Activated naive CD4-positive, alpha-beta T cell treated with Interleukin-2 at 50 U/mL for 16 hours (primary cell): ENCODE results near the gene ZNF610.

ENCODE experiments used
- DNase-seq: peaks from one replicate; pipeline ENCODE4 v3.0.0-alpha.2; 2020

Gene ZNF610

GRCh38 chr19:52398081-52398441 lies 62.0 kb downstream of the ZNF610 start:
- DNase-seq = no peak

GRCh38 chr19:52410276-52410675 lies 74.2 kb downstream of the ZNF610 start:
- DNase-seq = no peak

- no peak for DNase-seq
Observed at GRCh38 chr19:52415711-52416110, 79.7 kb downstream of the ZNF610 start.
